HG02884 (cell line): Measurements from ENCODE around the gene SNX8.

Source experiments
- ATAC-seq: cut with Tn5 transposase; IDR thresholded peaks from one replicate; pipeline ENCODE4 v1.9.1; 2021; ENCODE audit warnings: mild to moderate bottlenecking, moderate library complexity; ENCODE audit not compliant: unreplicated experiment

Gene SNX8

DNA sequence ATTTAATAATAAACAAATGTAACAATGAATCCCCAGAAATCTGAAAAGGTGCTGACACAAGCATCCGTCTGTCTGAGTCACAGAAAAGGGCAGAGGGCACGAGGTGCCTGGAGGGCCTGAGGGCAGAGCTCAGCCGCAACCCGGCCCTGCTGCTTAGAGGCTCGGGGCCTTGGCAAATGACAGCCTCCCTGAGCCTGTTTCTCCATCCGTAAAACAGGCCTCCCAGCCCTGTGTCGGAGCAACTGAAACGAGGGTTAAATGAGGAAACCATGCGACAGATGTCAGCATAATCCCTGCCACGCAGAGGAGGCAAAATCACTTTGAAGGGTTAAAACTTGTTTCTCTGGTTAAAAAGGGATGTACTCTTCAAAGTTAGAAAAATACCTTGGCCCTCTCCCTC lies 47.3 kb downstream of the SNX8 start:
- ATAC-seq, result no peak

DNA sequence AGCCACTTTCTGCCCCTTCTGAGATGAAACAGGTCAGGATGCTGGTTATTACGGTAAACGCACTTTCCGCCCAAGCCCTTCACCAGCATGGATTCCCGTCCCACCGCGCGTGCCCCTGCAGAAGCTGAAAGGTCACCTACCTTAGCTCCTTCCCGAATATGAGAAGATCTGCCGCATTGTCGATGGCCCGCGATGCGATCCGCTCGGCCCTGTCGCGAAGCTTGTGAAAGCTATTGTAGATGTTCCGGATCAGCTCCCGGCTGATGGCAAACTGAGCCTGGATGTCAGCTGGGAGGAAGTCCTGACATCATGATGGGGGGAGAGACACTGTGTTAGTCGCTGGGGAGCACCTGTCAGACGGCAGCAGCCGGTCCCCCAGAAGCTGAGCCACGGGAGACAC lies 50.1 kb downstream of the SNX8 start:
- ATAC-seq, result no peak

DNA sequence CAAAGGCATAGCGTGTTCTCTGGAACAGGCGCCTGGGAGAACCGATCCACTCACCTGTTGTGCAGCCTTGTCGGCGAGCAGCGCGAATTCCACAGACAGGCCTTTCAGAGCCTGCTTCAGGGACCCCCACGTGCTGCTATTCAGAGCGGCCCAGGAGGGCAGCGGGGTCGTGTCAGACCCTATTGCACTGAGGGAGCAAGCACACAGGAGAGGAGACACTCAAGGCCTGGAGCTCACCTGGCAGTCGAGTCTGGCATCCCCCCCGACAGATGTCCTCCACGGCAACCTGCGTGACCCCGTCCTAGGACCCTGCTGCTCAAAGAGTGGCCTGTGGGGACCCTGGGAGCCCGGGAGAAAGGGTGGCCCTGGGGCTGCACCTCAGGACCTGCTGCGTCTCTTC lies 51.1 kb downstream of the SNX8 start:
- ATAC-seq, result no peak

DNA sequence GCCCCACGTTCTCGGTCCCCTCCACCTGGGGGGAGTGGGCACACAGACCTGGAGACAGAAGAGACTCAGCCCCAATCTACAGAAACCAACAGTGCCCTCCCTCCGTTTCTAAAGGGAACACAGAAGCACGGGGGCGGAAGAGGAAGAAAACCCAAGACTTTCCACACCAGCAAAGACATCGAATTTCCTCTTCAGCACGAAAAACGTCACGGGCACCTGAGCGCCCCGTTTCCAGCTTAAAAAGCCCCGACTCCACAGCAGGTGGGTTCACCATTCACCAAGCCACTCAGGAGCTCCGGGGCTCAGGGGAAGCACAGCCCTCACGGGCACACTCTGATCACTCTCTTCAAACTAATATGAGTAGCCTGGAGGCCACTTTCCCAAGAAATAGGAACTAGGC lies 52.6 kb downstream of the SNX8 start:
- no peak for ATAC-seq

DNA sequence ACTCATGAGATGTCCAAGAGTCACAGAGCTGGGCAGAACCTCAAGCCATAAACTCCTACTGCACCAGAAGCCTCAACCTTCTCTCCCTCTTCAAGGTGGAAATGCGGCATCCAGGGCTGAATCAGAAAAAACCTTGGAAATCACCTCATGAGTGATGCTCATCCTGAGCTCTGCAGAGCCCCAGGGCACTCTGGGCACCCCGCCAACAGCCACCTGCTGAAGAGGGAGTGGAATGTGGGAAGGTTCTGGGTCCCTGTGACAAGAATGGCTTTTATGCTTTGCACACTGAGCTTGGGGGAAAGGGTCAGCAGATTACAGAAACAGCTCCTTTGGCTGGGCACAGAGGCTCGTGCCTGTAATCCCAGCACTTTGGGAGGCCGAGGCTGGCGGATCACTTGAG lies 53.4 kb downstream of the SNX8 start:
- ATAC-seq, result no peak

DNA sequence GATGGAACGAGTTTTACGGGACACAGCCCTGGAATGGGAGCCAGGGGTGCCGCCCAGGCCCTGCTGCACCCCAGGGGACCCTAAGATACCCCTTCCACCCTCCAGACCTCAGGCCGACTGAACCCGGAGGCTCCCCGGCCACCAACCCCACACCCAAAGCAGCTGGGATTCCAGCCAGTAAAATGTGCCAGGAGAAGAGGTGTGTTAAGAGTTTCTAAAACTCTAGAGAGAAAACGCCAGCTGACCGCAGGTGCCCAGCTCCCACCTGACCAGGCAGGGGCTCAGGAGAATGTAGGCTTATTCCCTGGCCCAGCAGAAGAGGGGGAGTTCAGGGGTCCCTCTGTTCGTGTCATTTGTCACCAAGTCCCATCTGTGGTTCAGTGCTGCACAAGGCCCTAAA lies 54.8 kb downstream of the SNX8 start:
- no peak for ATAC-seq

DNA sequence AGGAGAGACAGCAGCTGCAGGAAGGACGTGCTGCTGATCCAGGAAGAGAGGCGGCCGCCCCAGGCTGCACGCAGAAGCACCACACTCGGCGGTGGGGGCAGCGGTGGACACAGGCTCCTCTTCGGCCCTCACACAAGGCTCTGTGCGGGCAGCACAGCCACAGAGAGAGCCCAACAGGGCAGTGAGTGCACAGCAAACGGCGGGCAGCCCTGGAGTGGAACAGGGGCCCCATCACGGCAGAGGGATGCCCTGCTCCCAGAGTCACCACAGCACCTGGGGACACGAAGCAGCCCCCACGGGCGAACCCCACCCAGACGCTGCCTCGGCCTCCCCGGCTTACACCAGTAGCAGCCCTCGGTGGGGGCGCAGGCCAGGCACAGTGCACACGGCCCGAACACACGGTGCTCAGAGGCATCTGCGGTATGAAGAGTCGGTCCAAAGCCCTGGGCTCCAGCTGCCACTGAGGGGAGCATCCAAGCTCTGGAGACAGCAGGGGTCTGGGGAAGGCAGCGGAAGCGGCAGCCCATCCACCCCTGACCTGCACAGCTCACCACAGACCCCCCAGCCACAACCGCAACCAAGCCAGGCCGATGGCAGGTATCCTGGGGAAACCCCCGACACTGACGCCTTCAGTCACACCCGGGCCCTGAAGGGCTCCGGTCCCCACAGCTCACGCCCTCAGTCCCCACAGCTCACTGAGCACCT lies 55.4 kb downstream of the SNX8 start:
- ATAC-seq, result no peak

DNA sequence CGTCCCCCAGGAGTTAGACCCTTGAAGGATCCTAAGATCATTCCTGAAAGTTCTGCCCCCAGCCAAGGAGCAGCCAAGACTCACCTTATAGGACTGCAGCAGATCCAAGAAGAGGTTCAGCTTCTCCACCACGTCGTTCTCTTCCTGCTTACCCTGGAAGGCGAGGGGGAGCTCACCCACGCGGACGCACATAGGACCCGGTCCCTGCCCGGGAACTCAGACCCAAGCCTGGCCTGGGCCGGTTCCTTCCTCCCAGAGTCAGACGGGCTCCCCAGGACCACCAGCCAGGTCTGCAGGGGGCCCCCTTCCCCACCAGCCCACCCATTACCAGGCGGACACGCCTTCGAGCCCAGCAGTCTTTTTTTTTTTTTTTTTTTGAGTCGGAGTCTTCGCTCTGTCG lies 56.6 kb downstream of the SNX8 start:
- ATAC-seq, result no peak

DNA sequence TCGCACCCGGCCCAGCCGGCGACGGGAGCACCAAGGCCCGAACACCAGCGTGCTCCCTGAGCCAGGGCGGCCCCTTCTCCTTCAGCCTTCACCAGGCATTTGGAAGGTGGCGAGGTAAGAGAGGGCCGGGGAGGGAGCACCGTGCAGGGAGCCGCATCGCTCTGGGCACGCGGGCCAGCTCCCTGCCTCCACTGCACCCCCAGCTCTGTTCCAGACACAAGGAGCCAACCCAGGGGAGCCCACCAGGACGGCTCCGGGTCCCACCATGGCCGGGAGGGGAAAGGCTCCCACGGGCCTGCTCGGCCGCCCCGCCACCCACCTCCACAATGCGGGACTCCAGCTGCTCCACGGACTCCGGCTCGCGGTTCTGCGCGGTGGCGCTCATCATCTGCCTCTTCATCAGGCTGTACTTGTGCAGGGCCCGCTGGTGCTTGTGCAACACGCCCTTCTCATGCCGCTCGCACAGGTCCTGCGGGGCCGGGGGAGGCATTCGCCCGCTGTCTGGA lies 57.1 kb downstream of the SNX8 start:
- ATAC-seq, result no peak

DNA sequence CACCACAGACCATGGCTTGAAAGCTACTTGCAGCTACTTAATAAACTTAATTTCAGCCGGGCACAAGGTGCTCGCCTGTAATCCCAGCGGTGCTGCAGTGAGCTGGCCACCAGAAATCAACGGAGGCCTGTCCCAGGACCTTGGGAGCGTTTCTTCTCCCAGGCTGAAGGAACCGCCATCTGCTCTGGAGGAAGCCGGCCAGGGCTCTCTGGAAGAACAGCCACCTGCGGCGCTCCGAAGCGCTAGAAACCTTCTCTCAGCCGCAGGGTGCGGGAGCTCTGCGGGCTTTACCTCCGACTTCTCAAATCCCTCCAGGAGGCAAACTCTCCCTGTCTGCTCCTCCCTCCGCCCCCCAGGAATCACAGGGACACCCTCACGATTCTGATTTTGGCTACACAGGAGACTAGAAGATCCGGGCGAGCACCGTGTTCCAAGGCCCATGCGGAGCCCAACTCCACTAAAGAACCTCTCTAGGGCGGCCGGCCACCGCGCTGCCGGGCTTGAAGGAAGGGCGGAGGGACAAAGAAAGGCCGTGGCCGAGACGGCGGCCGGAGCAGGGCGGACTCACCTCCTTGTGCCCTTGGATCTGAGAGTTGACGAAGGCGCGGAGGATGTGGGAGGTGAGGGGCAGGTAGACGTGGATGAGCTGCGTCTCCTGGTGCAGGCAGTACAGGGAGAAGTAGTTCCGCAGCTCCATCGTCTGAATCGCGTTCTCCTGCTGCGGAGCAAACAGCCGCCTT lies 57.8 kb downstream of the SNX8 start:
- no peak for ATAC-seq

DNA sequence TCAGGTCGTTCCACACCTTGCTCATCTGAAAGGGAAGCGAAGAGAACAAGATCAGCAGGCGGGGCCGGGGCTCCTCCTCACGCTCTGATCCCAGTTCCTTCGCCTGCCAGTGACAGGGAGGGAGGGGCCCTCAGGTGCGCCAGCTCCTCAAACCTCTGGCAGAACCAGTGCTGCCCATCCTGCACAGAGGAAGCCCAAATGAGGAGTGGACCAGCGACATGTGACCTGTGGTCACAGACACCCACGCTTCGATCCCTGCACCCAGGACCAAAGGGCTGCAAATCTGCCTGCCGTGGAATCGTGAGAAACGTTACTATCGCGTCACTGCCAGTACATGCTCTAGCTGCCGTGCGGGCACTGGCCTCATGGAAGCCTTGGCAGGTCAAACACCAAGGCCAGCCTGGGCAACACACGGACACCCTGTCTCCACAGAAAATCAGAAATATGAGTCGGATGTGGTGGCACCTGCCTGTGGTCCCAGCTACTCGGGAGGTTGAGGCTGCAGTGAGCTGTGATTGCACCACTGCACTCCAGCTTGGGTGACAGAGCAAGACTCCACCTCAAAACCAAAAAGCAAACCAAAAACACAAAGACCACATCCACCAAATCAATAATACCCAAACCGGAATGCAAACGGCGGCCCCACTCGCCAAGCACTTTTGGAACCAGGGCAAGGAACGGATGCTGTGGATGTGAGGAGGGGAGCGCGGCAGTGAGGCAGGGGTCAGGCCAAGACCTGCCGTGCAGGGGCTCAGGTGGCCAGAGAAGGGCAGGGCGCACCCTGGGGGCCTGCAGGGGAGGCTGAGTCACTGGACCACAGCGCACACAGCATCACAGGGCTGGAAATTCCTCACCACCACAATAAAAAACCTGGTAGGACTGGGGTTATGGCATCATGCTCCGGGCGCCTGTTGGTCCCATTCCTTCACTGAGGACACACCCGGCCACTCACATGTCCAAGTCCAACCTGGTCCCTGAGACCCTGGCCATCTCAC lies 58.8 kb downstream of the SNX8 start:
- ATAC-seq, result no peak

DNA sequence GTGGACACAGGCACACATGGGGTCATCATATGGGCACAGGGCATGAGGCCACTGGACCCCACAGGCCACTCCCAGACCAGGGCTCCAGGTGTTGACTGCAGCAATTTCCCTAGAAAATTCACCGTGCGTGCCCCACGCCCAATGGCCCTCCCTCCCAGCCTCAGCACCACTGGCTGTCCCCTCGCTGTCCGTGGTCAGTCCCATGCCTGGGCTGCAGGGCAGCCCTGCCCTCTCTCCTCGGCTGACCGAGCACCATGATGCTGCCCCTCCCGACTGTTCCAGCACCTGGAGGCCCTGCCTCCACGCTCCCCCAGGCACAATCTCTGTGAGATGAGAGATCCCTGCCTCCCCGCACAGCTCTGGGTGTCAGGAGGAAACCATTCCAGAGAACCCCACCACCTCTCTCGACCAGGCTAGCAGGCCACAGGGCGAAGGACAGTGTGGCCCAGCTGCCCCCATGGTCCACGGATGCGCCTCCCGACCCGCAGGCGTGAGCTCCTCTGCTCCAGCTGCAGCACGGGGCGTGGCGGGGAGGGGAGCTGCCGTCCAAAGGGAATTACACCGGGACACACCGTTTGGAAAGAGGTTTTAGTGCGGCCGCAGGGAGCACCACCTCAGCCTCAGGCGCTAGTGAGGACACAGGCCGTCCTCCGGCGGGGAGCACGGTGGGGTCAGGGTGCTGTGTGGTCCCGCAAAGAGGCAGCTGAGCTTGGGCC lies 59.7 kb downstream of the SNX8 start:
- no peak for ATAC-seq

DNA sequence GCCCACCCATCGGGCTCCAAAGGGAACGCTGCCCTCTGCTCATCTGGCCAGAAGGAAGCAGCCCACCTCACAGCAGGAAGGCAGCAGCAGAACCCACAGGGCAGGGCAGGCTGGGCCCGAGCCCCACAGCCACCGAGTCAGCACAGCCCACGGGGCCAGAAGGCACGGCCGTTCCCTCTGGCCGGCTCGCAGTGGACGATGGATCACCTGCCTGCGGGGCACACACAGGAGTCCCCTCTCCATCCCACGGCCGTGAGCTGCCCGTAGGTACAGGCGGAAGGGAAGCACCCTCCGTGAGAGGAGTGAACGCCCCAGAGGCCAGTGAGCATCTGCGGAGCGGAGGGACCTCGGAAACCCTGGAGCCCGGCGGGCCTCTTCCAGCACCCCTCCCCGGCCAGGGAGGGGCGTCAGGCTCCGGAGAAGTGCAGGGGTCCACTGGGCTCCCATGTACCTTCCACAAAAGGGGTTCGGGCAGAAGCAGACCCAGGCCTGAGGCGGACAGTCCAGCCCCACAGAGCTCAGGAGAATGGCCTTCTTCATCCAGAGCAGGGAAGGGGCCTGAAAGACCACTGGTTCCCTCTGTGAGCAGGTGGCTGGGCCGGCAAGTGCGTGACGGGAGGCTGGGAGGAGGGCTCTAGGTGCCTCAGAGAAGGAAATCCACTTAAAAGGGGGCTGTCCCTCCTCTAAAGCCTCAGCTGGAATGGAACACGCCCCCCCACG lies 60.6 kb downstream of the SNX8 start:
- ATAC-seq, result no peak

DNA sequence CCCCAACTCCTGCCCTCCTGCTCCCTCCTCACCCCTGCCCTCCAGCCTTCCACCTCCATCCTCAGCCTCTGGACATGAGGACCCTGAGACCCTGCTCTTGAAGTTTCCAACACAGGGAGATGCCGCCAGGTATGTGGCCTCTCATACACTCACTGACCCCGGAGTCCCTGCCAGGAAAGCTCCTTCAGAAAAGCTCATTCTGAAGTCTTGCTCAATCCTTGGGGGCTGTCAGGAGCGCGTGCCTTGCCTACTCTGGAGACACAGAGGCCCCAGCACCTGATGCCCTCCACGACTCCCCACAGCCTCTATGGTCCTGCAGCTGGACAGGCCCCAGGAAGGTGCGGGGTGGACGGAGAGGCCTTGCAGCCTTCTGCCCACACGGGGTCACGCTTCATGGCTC lies 61.2 kb downstream of the SNX8 start:
- ATAC-seq, result no peak

DNA sequence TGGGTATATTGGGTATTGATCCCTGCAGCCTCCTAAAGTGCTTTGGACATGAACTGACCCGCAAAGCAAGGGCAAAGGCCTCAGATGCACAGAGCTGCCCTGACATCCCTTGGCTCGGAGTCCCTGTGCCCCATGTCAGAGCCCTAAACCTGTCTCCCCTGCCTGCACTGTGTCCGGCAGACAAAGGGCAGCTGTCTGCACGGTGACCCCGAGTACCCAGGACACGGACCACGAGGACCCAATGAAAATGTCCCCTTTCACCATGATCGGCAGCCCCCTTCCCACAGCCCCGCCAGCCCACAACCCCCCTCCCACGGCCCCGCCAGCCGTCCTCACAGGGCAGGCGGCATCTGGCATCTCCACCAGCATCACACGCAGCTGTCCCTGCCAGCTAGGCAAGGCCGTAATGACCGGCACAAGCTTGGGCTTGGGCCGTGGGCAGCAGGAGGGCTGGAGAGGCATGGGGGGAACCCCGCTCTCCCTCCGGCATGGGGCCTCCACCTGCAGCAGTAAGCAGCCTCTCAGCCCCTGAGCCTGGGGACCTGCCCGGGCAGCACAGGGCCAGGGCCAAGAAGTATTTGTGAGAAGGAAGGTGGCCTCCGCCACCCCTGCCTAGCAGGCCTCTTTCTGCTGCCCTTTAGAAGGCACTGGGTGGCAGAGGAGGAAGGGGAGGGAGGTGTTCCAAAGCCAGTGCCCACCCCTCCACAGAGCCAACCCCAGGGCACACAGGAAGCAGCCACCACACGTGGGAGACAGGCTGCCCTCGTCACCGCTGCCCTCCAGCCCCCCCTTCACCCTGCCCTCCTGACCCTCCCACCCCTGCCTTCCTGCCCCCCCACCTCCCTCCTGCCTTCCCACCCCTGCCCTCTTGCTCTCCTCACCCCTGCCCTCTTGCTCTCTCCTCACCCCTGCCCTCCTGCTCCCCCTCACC lies 62.1 kb downstream of the SNX8 start:
- no peak for ATAC-seq

DNA sequence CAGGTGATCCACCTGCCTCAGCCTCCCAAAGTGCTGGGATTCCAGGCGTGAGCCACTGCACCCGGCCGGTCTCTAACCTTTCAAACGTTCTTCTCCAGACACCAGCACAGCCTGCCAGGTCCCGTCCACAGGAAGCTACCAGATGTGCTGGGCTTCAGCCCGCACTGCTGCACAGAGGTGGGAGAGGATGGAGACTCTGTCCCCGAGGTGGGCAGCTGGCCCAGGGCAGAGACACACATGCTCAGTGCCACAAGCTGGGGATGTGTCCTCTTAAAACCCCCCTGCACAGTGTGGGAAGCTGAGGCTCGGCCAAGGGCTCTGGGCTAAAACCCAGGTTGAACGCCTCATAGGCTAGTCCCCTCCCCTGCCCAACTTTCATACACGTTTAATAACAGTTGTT lies 62.9 kb downstream of the SNX8 start:
- ATAC-seq, result no peak

DNA sequence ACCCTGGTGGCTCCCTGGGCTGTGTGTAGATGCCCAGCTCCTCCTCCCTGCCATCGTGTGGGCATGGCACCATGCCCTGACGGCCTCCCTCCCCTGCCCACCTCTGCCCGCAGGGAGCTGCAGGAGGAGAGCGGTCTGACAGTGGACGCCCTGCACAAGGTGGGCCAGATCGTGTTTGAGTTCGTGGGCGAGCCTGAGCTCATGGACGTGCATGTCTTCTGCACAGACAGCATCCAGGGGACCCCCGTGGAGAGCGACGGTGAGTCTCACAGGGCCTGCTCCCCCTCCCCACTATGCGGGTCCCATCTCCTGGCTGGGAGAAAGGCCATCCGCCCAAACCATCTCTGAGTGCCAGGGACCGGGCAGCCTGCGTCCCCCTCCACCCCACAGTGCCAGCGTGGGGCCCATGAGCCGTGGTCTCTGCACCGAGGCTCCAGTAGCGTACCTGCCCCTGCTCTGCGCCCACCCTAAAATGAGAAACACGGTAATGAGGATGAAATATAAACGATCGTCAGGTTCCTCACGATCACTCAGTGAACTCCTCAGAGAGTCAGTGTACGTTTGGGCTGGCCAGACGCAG lies 64.4 kb downstream of the SNX8 start:
- ATAC-seq, result no peak

DNA sequence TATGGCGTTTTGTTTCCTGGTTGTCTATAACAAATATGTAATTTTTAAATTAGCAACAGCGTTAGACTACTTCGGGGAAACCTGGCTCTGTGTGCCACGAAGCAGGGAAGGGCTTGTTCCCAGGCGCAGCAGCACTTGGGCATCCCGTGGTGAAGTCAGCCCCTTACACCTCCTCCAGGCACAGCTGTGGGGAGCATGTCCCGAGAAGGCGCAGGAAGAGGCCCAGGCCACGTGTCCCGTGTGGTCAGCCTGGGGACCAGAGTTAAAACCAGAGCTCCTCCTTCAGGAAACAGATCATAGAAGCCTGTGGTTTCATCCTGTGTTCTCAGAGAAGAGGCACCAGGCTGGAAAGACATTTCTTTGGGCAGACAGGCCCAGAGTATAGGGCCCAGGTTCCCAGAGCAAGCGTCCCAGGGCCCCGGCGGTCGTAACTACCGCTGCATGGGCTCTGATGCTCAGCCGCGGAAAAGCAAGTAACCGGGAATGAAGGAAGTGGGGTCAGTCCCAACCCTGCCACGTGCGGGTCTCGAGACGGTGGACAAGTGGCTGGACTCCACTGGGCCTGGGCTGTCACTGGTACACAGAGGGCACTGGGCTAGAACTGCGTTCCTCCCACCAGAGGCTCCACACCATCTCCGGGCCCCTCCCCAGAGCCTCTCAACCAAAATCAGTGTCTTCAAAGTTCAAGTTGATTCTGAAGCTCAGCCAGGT lies 65.1 kb downstream of the SNX8 start:
- ATAC-seq, result no peak
